GM18858 (cell line): ENCODE results near the gene HERC2.

ENCODE experiments used
- ATAC-seq: cut with Tn5 transposase; IDR thresholded peaks from one replicate; pipeline ENCODE4 v1.9.1; 2021; ENCODE audit not compliant: unreplicated experiment

HERC2 gene

DNA sequence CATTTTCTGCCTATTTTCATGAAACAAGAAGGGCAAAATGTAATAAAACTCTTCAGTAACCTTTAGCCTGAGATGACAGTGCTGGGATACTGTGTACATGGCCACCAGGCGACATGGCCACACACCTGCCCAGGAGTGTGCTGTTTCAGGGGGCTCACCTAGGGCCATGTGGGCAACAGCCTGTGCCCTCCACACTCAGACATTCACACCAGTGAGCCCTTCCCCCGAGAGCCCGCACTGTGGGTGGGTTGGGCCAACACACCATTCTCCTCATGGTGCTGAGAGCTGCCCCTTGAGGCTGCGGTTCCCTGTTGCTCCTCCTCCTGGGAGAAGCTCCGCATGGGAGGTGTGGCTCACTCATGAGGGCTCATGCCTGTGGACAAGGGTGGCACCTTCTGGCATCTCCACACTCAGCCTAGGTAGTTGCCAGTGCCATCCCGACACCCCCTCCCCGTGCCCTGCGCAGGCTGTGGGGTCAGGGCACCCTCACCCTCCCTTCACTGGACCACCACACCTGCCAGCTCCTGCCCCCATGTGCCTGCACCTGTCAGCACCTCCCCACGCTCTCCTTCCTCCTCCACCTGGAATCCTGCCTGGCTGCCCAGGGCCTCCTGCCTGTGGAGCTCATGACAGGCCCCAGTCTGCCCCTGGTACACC lies 242.5 kb downstream of the HERC2 start:
- ATAC-seq = no peak

DNA sequence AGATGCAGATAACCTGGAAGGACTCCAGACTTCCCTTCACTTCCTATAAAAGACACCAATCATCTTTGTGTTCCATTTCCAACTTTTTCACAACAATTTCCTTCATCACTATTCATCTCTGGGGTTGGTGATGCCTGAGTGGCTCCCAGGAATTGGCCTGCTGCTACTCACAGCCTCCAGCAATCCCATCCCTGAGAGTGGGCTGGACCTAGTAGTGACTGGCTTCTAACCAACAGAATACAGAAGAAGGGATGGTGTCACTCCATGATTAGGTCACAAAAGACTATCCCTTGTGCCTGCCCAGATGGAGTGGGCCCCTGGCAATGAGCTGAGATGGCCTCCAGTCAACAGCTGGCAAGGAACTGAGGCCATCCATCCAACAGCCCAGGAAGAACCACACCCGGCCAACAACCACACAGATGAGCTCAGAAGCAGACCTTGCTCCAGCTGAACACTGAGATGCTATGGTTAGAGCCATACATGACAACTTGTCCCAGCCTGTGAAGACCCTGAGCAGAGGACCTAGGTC lies 243.7 kb downstream of the HERC2 start:
- ATAC-seq = no peak

DNA sequence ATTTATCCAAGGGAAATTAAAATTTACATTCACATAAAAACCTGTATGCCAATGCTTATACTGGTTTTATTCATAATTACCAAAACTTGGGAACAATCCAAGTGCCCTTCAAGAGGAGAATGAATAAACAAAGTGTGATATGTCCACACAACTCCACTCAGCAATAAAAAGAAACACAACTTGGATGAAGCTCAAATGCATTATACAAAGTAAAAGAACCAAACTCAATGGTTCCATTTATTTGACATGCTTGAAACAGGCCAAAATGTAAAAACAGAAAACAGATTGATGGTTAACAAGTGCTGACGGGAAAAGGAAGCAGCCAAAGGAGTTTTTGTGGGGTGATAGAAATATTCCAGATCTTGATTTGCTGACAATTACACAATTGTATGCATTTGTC lies 246.4 kb downstream of the HERC2 start:
- ATAC-seq = no peak

DNA sequence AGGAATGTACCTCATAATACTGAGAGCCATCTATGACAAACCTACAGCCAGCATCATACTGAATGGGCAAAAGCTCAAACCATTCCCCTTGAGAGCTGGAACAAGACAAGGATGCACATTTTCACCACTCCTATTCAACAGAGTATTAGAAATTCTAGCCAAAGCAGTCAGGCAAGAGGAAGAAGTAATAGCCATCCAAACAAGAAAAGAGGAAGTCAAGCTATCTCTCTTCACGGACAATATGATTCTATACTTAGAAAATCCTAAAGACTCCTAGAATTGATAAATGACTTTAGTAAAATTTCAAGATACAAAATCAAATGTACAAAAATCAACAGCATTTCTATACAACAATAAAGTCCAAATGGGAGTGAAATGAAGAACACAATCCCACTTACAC lies 253.0 kb downstream of the HERC2 start:
- ATAC-seq = no peak

DNA sequence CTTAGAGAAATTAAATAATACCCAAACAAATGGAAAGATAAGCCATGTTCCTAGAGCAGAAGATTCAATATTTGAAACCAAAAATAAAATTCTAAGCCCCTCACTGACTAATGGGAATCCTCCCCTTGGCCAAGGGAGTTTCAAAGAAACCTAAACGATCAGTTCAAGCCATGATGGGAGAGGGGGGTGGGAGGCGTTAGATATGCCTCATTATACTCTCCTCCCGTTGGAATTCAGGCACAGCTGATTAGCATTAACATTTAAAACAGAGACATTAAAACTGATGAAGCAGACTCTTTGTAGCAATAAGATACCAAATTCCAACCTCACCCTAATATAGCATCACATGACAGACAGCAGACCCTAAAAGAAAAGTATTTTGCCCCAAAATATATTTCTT lies 255.7 kb downstream of the HERC2 start:
- ATAC-seq = no peak
